IPS DF 4.7 (cell line): ENCODE measurements around the gene TMEM255B.

ENCODE experiments used
- DNase-seq: peaks from one replicate; pipeline ENCODE4 v3.0.0-alpha.2; 2013; ENCODE audit warnings: low spot score; ENCODE audit errors: extremely low read depth

The TMEM255B gene

GRCh38 chr13:113859311-113860050, 100.5 kb downstream of the TMEM255B start:
- DNase-seq, result no peak

GRCh38 chr13:113860051-113860664, 101.1 kb downstream of the TMEM255B start:
- no peak for DNase-seq

DNA sequence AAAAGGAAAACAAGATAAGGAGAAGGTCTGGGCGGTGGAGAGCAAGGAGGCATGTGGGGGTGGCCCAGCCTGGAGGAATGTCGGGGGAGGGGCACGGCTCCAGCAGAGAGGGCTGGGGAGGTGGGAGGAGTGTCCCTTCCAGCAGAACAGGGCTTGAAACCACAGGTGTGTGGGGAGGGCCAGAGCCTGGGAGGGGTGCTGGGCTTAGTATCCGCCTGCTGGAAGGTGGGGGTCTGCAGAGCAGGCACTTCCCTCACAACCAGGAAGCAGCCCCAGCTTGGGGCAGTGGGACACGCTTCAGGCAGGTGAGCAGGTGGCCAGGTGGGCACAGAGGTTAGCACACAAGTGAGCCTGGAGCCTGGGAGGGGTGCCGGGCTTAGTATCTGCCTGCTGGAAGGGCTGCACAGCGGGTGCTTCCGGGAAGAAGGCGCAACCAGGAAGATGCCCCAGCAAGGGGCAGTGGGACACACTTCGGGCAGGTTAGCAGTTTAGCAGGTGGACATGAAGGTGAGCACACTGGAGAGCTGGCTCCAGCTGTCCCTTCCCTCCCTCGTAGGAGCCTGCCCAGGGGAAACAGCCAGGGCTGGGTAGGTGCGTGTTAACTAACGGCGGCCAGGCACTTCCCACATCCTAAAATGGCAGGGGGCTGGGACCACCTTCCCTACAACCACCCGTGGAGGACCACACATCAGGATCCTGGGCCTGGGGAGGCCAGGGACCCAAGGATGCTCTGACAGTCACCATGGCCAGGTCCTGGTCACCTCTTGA, 101.8 kb downstream of the TMEM255B start:
- DNase-seq, result no peak

DNA sequence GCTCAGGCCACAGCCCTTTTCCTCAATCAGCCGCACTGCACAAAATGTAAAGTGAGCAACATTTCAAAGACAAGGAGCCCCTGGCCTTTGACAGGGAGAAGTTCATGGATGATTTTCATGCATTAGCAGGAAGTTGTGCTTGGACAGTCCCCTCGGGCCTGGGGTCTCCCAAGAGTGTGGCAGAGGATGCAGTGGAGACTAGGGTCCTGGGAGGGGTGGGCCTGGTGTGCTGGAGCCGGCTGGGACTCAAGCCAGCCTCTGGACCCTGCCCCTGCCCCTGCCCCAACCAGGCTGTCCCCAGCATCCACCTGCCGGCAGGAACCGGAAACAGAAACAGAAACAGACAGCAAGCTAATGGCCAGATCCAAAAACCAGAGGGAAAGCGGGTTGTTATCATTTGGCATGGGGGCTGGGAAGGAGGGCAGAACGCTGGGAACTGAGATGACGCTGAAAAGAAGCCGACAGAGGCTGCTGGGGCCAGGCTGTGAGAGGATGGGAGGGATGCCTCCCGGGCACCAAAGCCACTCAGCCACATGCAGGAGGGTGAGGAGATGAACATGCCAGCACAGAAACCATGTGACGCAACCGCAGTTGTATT, 102.5 kb downstream of the TMEM255B start:
- DNase-seq, result no peak

- no peak for DNase-seq
Measured at GRCh38 chr13:113862191-113862930, 103.3 kb downstream of the TMEM255B start.

- no peak for DNase-seq
Measured at GRCh38 chr13:113862931-113863523, 104.0 kb downstream of the TMEM255B start.

GRCh38 chr13:113863524-113864272, 104.7 kb downstream of the TMEM255B start, which contains the start of gene GAS6:
Gene GAS6 (minus strand): TSS chr13:113864076. CDS start chr13:113863920, 156 bp downstream.
- DNase-seq, result no peak

- DNase-seq, result no peak
Measured at GRCh38 chr13:113864273-113864890, 105.4 kb downstream of the TMEM255B start.

GRCh38 chr13:113865427-113865826, 106.4 kb downstream of the TMEM255B start:
- no peak for DNase-seq
